K562 (cell line): Measurements from ENCODE around the gene UBR3. TPM values are rescaled to one million over a fixed set of nuclear protein-coding genes. Genes with fewer than 3 reads are reported as not detected.
A peak's percentile ranks its signal among the peaks of the same experiment; 100 is the strongest.

Source experiments
- ARID1B ChIP-seq: fragments of 450-650 bp; IDR thresholded peaks from 2 replicates; pipeline ENCODE4 v1.6.1; 2016; ENCODE audit warnings: antibody characterized with exemption, mild to moderate bottlenecking, inconsistent platforms
- ARNT ChIP-seq, 2 experiments: fragments of 450-650 bp; IDR thresholded peaks; 2 replicates each; pipeline ENCODE4 v1.6.1; 2016; ENCODE audit warnings: mild to moderate bottlenecking in 1 of 2
- BCOR ChIP-seq: fragments of 450-650 bp; IDR thresholded peaks from 2 replicates; pipeline ENCODE4 v1.6.1; 2016
- CAMTA2 ChIP-seq: fragments of 250-450 bp; sonication (Bioruptor Pico); conservative IDR thresholded peaks from 2 replicates; pipeline ENCODE4 v1.5.1; 2022
- CBX2 ChIP-seq: fragments of 200-600 bp; sonication (generic); IDR thresholded peaks from one replicate; pipeline ENCODE4 v1.6.1; 2012; ENCODE audit warnings: mild to moderate bottlenecking, low read length, inconsistent platforms; ENCODE audit not compliant: insufficient read depth, poor library complexity, severe bottlenecking
- EGR1 ChIP-seq: fragments of 450-650 bp; conservative IDR thresholded peaks from 2 replicates; pipeline ENCODE4 v1.6.1; 2017; ENCODE audit warnings: mild to moderate bottlenecking
- EP300 ChIP-seq: IDR thresholded peaks from 2 replicates; pipeline ENCODE4 v1.6.1; 2012; ENCODE audit warnings: low read length, improper control_type of control experiment
- FOS ChIP-seq: IDR thresholded peaks from 3 replicates; pipeline ENCODE4 v1.6.1; 2011; ENCODE audit not compliant: insufficient read length; ENCODE audit errors: extremely low read depth
- FOSL1 ChIP-seq: fragments of 200-800 bp; sonication (Bioruptor generic); conservative IDR thresholded peaks from 2 replicates; pipeline ENCODE4 v1.6.1; 2016; ENCODE audit warnings: missing genetic modification characterization, missing compliant biosample characterization
- GTF2F1 ChIP-seq: IDR thresholded peaks from 2 replicates; pipeline ENCODE4 v1.6.1; 2011; ENCODE audit warnings: low read depth, low read length, improper control_type of control experiment
- MAFG ChIP-seq: fragments of 450-650 bp; conservative IDR thresholded peaks from 2 replicates; pipeline ENCODE4 v1.6.1; 2016; ENCODE audit warnings: missing genetic modification characterization, missing compliant biosample characterization
- MEF2A ChIP-seq: IDR thresholded peaks from 2 replicates; pipeline ENCODE4 v1.6.1; 2011; ENCODE audit warnings: low read depth, mild to moderate bottlenecking, low read length, moderate library complexity; ENCODE audit not compliant: control insufficient read depth
- MTA3 ChIP-seq: fragments of 450-650 bp; formaldehyde crosslinking; IDR thresholded peaks from 2 replicates; pipeline ENCODE4 v1.6.1; 2017; ENCODE audit warnings: mild to moderate bottlenecking, borderline replicate concordance
- MXD1 ChIP-seq: fragments of 250-450 bp; sonication (Bioruptor Pico); IDR thresholded peaks from 2 replicates; pipeline ENCODE4 v1.8.0; 2021; ENCODE audit warnings: borderline replicate concordance, mild to moderate bottlenecking, moderate library complexity; ENCODE audit not compliant: poor library complexity, severe bottlenecking
- NONO ChIP-seq, 2 experiments: fragments of 200-400 bp in 1 of 2; fragments of 450-650 bp in 1 of 2; formaldehyde crosslinking in 1 of 2; IDR thresholded peaks; 2 replicates each; pipeline ENCODE4 v1.6.1; 2017; ENCODE audit warnings: low read depth in 2 of 2, mild to moderate bottlenecking in 2 of 2, moderate library complexity in 2 of 2, low read length in 1 of 2
- PHB2 ChIP-seq: fragments of 450-650 bp; IDR thresholded peaks from 2 replicates; pipeline ENCODE4 v1.6.1; 2017; ENCODE audit warnings: low read depth
- RBM14 ChIP-seq: fragments of 200-400 bp; formaldehyde crosslinking; IDR thresholded peaks from 2 replicates; pipeline ENCODE4 v1.6.1; 2018; ENCODE audit warnings: low read depth, mild to moderate bottlenecking, low read length, moderate library complexity, borderline replicate concordance; ENCODE audit not compliant: insufficient read depth
- SP2 ChIP-seq: IDR thresholded peaks from 2 replicates; pipeline ENCODE4 v1.6.1; 2011; ENCODE audit warnings: mild to moderate bottlenecking, low read depth, low read length, moderate library complexity; ENCODE audit not compliant: poor library complexity, severe bottlenecking; ENCODE audit errors: extremely low read depth
- STAT5A ChIP-seq: IDR thresholded peaks from 2 replicates; pipeline ENCODE4 v1.6.1; 2012; ENCODE audit warnings: low read length, inconsistent platforms, borderline replicate concordance
- STAT6 ChIP-seq: sonication (generic); formaldehyde crosslinking; IDR thresholded peaks from 2 replicates; pipeline ENCODE4 v1.8.1; 2023; ENCODE audit warnings: mild to moderate bottlenecking, missing genetic modification reagents
- TCF7 ChIP-seq: sonication (generic); IDR thresholded peaks from 2 replicates; pipeline ENCODE4 v1.6.1; 2016; ENCODE audit warnings: antibody characterized with exemption, borderline replicate concordance
- TCFL5 ChIP-seq: fragments of 250-450 bp; sonication (Bioruptor Pico); conservative IDR thresholded peaks from 2 replicates; pipeline ENCODE4 v1.6.1; 2021; ENCODE audit warnings: mild to moderate bottlenecking, moderate library complexity, matching md5 sums
- THRA ChIP-seq: fragments of 450-650 bp; IDR thresholded peaks from 2 replicates; pipeline ENCODE4 v1.6.1; 2017; ENCODE audit warnings: mild to moderate bottlenecking, moderate library complexity
- ZBTB26 ChIP-seq: fragments of 450-650 bp; formaldehyde crosslinking; IDR thresholded peaks from 2 replicates; pipeline ENCODE4 v1.4.0; 2022; ENCODE audit warnings: missing genetic modification characterization
- ZNF311 ChIP-seq: fragments of 250-450 bp; sonication (Bioruptor Pico); IDR thresholded peaks from 2 replicates; pipeline ENCODE4 v1.4.0; 2020; ENCODE audit warnings: mild to moderate bottlenecking, moderate library complexity
- polyA plus RNA-seq, 8 experiments: library from polyadenylated mRNA; depleted of rRNA in 4 of 8; stranded (reverse) in 5 of 8; unstranded in 3 of 8; fragments of >200 nt; fragmentation: Nextera tagmentation in 2 of 8; fragmentation: Illumina TruSeq in 1 of 8; extraction: Ambion mirVana in 2 of 8; extraction: Trizol in 1 of 8; gene quantifications; 2 replicates each; pipeline versions ENCODE4 v1.2.1 to v1.2.3, GENCODE V29; 2011 to 2014; ENCODE audit warnings: inconsistent platforms in 1 of 8, missing spikeins in 1 of 8
- total RNA-seq, 7 experiments: library from RNA; depleted of rRNA in 6 of 7; stranded (reverse); fragments of >200 nt in 6 of 7; fragmentation: Illumina TruSeq in 2 of 7; extraction: Trizol in 2 of 7; gene quantifications; 2 replicates each; pipeline versions ENCODE4 v1.2.1 to v1.2.3, GENCODE V29; 2011 to 2021; ENCODE audit warnings: low replicate concordance in 1 of 7

Gene UBR3
- total and polyA plus RNA-seq, 9 of the 15 experiments (the other 6 are each of a cell fraction or from before 2014, with no cell fraction given), result 14.4 to 63.5 (median 40.4) TPM

- peak; percentile 50; the same call in 1 of the 2 replicates for TF ChIP-seq ARID1B
- no peak for TF ChIP-seq ARNT (IDR thresholded peaks at IDR 0.05)
- TF ChIP-seq TCF7, result no peak
- TF ChIP-seq RBM14, result no peak
- no peak for TF ChIP-seq SP2
- TF ChIP-seq FOSL1 (tag), result peak; percentile 30; the same call in 1 of the 2 replicates
- TF ChIP-seq CBX2, result no peak
- no peak for TF ChIP-seq NONO (IDR thresholded peaks at IDR 0.05; ENCODE audit: low read depth in 2 of 2, low read length in 1 of 2)
- TF ChIP-seq STAT6 (CRISPR knock-in tag), result no peak
- TF ChIP-seq MTA3, result no peak
- no peak for TF ChIP-seq MXD1 (CRISPR knock-in tag)
- TF ChIP-seq STAT5A, result no peak
- no peak for TF ChIP-seq THRA
- TF ChIP-seq EGR1, result no peak
- no peak for TF ChIP-seq FOS
- no peak for TF ChIP-seq PHB2
- no peak for TF ChIP-seq MAFG
- no peak for TF ChIP-seq CAMTA2 (CRISPR knock-in tag)
- no peak for TF ChIP-seq ZNF311
- no peak for TF ChIP-seq MEF2A
- no peak for TF ChIP-seq EP300
- TF ChIP-seq TCFL5 (CRISPR knock-in tag), result no peak
- no peak for TF ChIP-seq GTF2F1
- TF ChIP-seq BCOR, result peak; percentile 55; the same call in 1 of the 2 replicates
- no peak for TF ChIP-seq ZBTB26
These were observed 4.4 kb upstream of the UBR3 start (continued) for GRCh38 chr2:169822785-169823392.
